Iris pigment epithelial cell (primary cell): ENCODE results near the gene C1QTNF9.
"Not testable (repeated sequence)": the region's sequence is repeated elsewhere in the genome, so short reads cannot be mapped to it uniquely, and the experiment has no call there.

Source experiments
- DNase-seq: peaks from one replicate; pipeline ENCODE4 v3.0.0-alpha.2; 2011; ENCODE audit warnings: low read depth

C1QTNF9 gene

DNA sequence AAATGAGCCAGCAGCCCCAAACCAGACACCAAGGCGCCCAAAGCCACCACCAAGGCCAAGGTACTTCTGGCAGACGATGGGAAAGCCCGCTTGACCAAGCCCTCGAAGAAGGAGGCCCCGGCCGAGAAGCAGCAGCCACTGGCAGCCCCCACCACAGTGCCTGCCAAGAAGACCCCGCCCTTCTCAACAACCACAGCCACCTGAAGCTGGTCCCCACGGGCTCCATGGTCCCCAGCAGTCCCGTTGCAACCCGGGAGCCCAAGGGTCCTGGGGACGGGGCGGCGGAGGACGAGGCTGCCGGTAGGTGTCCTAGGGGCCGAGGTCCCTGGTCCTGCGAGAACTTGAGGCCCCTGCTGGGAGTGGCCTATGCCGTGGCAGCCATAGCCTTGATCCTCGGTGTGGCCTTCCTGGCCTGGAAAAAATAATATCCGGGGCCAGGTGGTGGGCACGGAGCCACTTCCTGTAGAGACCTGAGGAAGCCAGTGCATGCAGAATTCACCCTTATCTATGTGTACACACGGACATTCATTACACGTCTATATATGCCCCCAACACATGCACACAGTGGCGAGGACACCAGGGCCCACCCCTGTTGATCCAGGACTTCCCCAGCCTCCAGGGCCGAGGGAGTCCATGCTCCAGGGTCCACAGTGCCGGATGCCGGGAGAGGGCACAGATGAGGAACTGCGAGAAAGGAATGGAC lies 13.8 kb downstream of the C1QTNF9 start:
- DNase-seq, result no peak

DNA sequence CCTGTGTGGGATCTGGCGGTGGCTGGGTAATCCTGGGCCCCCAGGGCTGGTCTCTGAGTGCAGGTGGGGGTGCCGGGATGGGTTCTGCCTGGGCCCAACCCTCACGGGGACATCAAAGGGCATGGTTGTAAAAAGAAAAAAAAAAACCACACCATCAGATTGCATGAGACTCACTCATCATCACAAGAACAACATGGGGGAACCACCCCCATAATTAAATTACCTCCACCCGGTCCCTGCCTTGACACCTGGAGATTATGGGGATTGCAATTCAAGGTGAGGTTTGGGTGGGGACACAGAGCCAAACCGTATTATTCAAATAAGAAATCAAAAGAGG lies 14.3 kb downstream of the C1QTNF9 start:
- DNase-seq, result no peak

DNA sequence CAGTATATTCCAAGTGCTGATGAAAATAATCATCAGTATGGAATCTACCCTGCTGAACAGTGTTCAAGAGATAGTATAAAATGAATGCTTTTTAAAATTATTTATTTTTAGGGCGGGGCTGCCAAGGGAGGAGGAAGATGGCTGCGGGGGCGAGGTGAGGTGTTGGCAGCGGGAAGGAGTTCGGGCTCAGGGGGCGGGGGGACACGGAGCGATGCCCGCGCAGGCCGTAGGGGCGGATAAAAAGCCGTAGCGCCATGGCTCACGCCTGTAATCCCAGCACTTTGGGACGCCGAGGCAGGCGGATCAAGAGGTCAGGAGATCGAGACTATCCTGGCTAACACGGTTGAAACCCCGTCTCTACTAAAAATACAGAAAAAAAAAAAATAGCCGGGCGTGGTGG lies 18.2 kb downstream of the C1QTNF9 start:
- not testable (repeated sequence) for DNase-seq

DNA sequence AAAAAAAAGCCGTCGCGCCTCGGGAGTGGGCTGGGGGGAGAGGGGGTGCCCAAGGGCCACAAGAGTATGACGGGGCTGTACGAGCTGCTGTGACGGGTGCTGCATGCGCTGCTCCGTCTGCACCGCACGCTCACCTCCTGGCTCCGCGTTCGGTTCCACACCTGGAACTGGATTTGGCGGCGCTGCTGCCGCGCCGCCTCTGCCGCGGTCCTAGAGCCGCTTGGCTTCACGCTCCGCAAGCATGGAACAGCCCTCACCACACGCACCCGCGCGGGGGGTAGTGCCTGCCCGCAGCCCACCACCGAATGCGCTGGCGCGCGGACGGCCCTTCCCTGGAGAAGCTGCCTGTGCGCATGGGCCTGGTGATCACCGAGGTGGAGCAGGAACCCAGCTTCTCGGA lies 18.8 kb downstream of the C1QTNF9 start:
- DNase-seq, result no peak

DNA sequence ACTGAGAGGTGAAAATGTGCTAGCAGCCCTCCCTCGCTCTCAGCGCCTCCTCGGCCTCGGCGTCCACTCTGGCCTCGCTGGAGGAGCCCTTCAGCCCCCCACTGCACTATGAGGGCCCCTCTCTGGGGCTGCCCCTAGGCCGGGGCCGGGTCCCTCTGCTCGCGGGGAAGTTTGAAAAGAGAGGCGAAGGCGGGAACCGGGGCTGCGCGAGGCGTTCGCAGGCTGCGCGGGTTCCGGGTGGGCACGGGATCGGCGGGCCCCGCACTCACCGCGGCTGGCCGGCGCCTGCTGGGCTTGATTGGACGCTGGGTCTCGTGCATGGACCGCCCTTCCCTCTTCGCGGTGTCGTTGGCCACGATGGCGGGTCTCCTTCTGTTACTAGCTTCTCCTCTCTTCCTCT lies 29.3 kb downstream of the C1QTNF9 start:
- no peak for DNase-seq

DNA sequence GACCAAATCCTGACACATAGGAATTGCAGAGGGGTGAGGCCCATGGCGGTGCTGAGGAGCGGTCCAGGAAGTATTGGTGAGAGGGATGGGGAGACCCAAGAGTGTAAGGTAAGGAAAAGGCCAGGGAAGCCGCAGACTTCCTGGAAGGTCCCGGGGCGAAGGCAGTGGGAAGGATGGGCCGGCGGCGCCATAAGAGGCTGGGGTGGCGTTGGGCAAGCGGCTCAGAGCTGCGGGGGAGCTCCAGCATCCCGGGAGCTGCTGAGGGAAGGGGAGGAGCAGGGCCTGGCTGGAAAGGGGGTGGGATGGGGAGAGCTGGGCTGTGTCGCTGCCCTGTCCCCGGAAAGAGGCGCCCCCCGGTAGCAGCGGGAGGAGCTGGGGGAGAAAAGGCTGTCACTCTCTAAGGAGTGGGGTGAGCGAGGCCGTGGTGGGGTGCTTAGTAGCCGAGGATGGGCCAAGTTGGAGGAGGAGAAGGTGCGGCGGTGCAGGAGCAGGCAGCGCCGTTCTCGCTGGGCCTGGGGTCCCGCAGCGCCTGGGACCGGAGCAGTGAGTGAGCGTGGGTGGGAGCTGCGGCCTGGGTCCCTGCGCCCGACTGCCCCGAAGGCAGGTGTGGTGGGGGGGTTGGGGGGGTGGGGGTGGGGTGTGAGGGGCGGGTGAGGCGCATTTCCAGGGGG lies 30.7 kb downstream of the C1QTNF9 start:
- no peak for DNase-seq

DNA sequence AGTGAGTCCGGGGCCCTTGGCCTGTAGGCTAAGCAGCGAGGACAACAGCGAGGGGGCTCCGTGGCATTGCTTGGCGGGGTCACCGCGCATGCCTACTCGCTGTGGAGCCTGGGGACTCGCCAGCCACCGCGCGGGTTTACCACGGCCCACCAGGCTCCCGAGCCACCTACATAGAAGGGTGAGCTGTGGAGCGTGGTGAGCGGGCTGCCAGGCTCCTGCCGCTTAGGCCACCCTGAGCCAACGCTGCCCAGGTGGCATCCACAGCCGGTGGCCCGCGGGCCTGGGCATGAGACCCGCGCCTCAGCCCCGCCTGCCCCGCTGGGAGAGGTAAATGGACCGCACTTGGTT lies 31.2 kb downstream of the C1QTNF9 start:
- no peak for DNase-seq

DNA sequence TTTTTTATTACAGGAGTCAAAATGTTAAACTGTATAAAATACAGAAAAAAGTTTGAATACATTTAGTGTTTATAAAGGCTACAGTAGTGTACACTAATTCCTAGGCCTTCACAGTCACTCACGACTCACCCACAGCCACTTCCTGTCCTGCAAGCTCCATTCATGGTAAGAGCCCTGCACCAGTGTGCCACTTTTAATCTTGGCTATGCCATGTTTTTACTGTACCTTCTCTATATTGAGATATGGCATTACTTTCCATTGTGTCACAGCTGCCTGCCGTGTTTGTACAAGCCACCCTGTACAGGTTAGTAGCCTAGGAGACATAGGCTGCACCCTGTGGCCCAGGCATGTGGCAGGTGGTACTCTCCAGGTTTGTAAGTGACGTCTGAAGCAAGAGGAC lies 32.1 kb downstream of the C1QTNF9 start:
- no peak for DNase-seq

DNA sequence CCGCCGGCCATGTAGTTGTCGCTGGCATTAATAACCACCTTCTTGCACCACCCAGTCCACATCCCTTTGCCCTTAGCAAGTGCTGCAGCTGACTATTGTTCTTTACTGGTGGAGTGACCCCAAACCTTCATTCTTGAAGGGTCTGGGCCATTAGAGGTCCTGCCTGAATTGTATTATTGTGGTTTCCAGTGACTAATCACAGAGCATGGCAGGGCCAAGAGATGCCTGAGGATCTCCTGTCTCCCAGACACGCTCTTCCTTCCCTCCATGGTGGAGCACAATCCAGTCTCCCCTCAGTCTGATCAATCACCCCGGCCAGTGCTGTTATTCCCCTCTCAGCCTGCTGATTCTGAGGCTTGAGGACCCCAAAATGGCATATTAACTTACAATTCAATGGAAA lies 39.0 kb downstream of the C1QTNF9 start:
- no peak for DNase-seq

DNA sequence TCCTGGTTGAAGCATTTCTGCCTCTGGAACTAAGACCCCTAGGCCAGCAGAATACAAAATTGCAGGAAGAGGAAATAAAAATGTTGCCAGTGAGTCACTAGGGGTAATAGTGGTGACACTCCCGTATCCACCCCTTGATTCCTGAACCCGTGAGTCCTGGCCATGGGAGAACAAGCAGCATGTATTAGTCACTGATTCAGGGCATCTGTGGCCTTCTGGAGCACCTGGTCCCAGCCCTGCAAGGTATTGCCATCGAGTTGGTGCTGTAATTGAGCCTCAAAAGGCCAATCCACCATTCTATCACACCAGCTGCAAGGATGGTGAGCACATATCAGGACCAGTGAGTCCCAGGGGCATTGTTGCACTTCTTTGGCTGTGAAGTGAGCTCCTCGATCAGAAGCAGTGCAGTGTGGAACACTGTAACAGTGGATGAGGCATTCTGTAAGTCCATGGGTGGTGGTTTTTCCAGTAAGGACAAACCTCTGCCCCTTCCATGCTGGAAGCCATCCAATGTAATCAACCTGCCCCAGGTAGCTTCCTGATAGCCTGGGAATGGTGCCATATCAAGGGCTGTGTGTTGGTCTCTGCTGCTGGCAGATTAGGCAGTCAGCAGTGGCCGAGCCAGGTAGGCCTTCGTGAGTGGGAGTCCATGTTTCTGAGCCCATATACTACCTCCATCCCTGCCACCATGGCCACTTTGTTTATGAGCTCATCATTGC lies 39.6 kb downstream of the C1QTNF9 start:
- DNase-seq, result no peak

DNA sequence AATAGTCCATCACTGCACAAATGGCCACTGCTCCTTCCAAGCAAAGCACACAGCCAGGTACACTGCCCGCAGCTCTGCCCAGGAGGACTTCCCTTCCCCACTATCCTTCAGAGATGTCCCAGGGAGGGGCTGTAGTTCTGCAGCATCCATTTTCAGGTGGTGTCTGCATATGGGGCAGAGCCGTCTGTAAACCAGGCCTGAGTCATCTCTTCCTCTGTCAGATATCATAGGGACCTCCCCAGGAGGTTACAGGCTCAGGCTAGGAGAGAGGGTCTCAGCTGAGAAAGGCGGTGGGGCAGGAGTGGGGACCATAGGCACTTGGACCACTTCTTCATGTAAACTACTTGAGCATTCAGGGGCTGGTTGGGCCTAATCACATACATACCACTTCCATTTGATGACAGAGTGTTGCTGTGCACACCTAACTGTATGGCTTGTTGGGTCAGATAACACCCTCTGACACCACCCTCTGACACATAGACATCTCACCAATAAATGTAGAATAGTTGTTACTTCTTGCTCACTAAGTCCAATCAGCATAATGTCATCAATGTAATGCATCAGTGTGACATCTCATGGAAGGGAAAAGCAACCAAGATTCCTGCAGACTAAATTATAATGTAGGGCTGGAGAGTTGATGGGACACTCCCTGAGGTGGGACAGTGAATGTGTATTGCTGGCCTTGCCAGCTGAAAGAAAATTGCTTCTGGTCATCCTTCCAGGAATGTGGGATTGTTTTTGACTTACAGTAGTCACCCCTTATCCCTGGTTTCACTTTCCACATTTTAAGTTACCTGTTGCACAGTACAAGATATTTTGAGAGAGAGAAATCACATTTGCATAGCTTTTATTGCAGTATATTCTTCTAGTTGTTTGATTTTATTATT lies 40.6 kb downstream of the C1QTNF9 start:
- not testable (repeated sequence) for DNase-seq

DNA sequence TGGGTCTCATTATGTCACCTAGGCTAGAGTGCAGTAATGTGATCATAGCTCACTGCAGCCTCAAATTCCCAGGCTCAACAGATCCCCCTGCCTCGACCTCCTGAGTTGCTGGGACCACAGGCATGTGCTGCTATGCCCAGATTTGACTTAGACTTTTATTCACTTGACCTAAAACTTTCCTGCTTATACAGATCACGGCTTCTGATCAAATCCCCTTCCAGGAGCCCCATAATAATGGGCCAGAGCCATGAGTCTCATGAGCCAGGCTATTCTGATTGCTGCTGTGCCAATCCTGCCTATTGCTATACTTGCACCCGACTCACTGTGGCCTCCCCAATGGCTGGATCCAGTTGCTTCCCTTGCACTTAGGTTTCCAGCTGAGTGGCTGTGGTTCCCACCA lies 42.0 kb downstream of the C1QTNF9 start:
- no peak for DNase-seq

DNA sequence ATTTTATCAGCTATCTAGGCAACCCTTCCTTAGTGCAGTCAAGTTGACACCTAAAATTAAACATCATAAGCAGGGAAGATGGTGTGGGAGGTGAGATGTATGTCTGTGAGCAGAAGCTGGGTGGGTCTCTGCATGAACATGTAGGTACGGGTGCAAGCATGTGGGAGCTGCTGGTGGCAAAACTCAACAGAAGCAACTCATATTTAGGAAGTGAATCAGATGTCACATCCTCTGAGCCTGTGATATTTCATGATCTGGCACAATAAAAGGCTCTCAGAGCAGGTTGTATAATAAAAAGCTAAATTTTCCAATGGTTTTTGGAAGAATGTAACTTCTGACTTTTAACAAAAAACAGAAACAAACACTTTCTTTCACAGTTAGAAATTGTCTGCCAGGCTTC lies 44.4 kb downstream of the C1QTNF9 start:
- DNase-seq, result no peak

DNA sequence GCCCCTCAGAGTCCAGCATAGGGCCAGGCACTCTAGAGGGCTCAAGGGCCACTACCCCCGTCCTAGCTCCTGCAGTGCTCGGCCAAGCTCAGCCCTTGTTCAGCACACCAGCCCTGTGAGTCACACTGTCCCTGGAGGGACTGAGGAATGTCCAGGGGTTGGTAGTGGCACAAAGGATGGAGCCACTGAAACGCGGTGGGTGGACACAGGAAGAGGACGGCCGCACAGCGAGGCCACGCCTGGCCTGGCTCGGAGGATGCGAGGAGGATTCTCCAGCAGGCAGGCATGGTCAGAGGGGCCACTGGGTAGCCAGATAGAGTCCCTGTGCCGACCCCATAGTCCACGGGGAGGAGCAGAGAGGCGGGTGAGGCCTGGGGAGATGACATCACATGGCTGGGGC lies 45.7 kb downstream of the C1QTNF9 start:
- DNase-seq, result no peak

DNA sequence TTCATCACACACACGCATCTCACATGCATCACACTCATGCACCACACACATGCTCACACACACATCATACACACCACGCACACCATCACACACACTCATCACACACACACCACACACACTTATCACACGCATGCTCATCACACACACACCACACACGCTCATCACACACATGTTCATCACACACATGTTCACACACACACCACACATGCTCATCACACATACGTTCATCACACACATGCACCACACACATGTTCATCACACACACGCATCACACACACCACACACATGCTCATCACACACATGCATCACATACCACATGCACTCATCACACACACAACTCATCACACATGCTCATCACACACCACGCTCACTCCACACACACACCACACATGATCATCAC lies 46.9 kb downstream of the C1QTNF9 start:
- DNase-seq, result no peak

DNA sequence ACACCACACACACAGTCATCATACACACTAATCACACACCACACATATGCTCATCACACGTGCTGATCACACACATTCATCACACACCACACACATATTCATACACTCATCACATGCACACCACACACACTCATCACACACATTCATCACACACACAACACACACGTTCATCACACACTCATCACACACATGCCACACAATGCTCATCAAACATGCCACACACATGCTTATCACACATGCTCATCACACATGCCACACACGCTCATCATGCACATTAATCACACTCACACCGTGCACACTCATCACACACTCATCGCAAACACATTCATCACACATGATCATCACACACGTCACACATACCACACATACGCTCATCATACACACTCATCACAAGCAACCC lies 47.5 kb downstream of the C1QTNF9 start:
- no peak for DNase-seq

DNA sequence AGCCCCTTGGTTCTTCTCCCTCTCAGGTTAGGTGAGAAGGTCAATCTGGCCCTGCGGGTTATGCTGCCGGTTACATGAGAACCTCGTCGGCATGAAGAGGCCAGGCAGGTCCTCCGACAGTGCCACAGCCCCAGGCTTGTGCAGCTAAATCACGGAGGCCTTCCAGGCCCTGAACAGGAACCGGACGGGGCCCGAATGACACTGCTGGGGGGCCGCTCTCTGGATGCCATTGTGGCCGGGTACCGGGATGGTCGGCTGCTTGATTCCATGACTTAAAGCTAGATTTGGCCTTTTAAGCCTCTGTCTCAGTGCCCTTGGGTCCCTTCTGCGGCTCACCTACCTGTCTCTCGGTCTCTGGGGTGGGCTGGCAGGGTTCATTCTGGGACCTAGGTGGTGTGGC lies 48.4 kb downstream of the C1QTNF9 start:
- DNase-seq, result no peak

DNA sequence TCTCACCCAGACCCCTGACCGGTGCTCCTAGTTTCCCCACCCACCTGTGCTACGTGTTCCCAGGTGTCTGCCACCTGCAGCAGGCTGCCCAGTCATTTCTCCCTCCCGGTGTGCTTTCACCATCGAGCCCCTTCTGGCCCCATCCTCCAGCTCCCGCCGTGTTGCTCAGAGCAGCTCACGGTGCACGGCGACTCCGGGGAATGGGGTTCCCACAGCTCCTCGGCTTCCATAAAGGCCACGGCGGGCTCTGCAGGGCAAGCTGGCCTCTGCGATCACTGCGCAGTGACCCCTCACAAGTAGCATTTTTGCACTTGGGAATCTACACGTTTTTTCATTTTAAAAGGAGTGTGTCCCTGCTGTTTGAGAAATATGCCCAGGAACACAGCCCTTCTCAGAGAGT lies 49.5 kb downstream of the C1QTNF9 start:
- DNase-seq, result not testable (repeated sequence)

DNA sequence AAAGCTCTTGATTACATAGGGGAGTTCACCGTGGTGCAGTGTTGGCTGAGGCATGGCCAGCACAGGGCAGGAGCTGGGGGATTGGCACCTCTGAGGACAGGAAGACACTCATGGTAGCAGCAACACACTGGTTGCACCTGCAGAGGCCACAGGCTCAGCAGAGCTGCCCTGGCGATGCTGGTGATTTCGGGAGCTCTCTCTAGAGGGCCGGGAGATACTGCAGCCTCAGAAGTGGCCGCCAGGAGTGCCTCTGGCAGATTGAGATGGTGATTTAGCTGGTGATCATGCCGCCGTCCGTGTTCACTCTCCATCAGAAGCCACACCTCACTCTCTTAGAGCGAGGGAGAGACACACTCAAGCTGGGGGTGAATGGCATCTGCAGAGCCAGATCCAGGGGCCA lies 49.9 kb downstream of the C1QTNF9 start:
- DNase-seq, result not testable (repeated sequence)

DNA sequence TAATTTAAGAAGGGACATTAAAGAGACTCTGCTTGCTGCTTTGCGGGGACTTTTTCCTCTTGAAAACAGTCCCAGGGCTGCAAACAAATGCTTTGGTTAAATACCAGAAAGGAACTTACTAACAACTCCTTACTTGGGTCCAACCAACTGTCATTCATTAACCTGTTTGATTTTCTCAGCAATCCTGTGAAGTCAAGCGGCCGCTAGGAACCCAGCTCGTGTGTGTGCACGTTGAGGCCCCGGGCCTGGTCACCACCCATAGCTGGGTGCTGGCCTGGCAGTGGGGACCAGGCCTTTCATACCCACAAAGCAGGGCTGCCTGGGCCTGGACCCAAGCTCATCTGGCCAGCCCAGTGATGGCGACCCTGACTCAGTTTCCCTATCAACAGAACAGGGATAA lies 50.7 kb downstream of the C1QTNF9 start:
- DNase-seq, result no peak

DNA sequence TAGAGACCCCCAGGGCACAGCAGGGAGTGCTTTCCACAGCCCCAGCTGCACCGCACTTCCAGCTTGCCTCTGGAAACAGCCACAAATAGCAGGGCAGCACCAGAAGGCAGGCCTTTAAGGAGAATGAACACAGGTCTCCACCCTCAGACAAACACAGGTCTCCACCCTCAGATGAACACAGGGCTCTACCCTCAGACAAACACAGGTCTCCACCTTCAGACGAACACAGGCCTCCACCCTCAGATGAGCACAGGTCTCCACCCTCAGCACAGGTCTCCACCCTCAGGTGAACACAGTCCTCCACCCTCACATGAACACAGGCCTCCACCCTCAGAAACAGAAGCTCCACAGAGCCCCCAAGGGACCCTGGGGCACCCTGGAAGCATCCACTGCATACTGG lies 51.7 kb downstream of the C1QTNF9 start:
- DNase-seq, result no peak

DNA sequence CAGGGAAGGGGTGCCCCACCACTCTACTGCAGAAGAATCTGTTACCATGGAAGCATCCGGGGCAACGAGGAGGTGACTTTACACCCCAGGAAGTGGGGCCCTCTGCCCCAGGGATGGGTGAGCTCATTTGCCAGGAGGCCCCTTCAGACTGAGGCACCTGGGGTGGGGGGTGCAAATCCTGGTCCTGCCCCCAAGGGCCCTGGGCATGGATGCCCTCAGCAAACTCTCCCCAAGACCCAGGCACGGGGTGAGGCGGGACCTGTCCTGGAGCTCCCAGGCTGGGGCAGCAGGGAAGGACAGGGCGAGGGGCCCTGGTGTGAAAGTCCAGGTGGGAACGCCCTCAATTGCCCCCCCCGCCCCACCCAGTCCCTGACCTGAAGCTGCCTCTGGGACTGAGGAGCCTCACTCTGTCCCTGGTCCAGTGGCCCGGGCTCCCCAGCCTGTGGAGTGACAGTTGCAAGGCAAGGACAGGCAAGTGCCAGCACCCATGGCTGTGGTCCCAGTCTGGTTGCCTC lies 52.5 kb downstream of the C1QTNF9 start:
- no peak for DNase-seq
